Right lung (tissue), 10 donors: Measurements from ENCODE around the gene MVP. TPM values are rescaled to one million over a fixed set of nuclear protein-coding genes. Genes with fewer than 3 reads are reported as not detected.
"Not testable (repeated sequence)": the region's sequence is repeated elsewhere in the genome, so short reads cannot be mapped to it uniquely, and the experiment has no call there.

Experiments used
- DNase-seq, 2 donors: peaks; one replicate each; pipeline ENCODE4 v3.0.0-alpha.2; 2013
- long read RNA-seq, 8 donors: transcript quantifications; one replicate each; lab custom pipeline, GENCODE V29; 2026
- polyA plus RNA-seq, 5 donors: library from polyadenylated mRNA; unstranded; fragments of 120-200 nt; gene quantifications; one replicate each; pipeline versions ENCODE4 v1.2.1 to v1.2.3, GENCODE V29; 2013; ENCODE audit warnings: inconsistent platforms in 1 of 5, low replicate concordance in 1 of 5; ENCODE audit not compliant: insufficient read length in 5 of 5, insufficient read depth in 1 of 5

The MVP gene
- polyA plus RNA-seq = 10 to 100 TPM in 4 of 5 donors, 1 to 10 TPM in 1; 9.6 to 23.1 (median 14.0) TPM
- long read RNA-seq, donor 1, partial matches to known transcripts = 0 of 3 reads
- long read RNA-seq, donor 1, other reads (novel, unspliced or antisense) = 0 of 3 reads
- long read RNA-seq, donor 2 = 0 reads
- long read RNA-seq, donor 3 = 0 reads
- long read RNA-seq, donor 4 = 0 reads
- long read RNA-seq, donor 5 = 0 reads
- long read RNA-seq, donor 6, partial matches to known transcripts = 0 of 2 reads
- long read RNA-seq, donor 6, other reads (novel, unspliced or antisense) = 0 of 2 reads
- long read RNA-seq, donor 7 = 0 reads
- long read RNA-seq, donor 8, partial matches to known transcripts = 31 of 31 reads
- long read RNA-seq, donor 8, other reads (novel, unspliced or antisense) = 0 of 31 reads

- DNase-seq = no peak
These were observed at the start of gene MVP for GRCh38 chr16:29820271-29820701. Gene MVP, plus strand, starts transcription at chr16:29820462. Its CDS starts 10,088 bp downstream, at chr16:29830550.

- DNase-seq = not testable (repeated sequence)
These were observed 47.9 kb upstream of the MVP start for GRCh38 chr16:29772330-29772729.

- DNase-seq = no peak
These were observed 45.5 kb upstream of the MVP start for GRCh38 chr16:29774730-29775129.

- DNase-seq = no peak
These were observed 44.4 kb upstream of the MVP start for GRCh38 chr16:29775742-29776408.

GRCh38 chr16:29777576-29778350 is 42.5 kb upstream of the MVP start, which contains the start of gene ZG16:
Gene ZG16, plus strand, starts transcription at chr16:29778256. Its CDS starts 1,011 bp downstream, at chr16:29779267.
- DNase-seq = no peak

DNA sequence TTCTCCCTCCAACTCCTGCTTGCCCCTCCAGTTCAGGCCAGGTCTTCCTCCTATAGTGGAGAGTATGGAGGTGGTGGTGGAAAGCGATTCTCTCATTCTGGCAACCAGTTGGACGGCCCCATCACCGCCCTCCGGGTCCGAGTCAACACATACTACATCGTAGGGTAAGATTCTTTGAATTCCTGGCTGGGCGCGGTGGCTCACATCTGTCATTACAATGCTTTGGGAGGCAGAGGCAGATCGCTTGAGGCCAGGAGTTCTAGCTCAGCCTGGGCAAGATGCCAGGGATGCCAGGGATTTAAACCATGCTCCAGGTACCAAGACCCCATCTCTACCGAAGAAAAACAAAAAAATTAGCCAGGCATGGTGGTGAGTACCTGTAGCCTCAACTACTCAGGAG is 40.8 kb upstream of the MVP start:
- DNase-seq = no peak

DNA sequence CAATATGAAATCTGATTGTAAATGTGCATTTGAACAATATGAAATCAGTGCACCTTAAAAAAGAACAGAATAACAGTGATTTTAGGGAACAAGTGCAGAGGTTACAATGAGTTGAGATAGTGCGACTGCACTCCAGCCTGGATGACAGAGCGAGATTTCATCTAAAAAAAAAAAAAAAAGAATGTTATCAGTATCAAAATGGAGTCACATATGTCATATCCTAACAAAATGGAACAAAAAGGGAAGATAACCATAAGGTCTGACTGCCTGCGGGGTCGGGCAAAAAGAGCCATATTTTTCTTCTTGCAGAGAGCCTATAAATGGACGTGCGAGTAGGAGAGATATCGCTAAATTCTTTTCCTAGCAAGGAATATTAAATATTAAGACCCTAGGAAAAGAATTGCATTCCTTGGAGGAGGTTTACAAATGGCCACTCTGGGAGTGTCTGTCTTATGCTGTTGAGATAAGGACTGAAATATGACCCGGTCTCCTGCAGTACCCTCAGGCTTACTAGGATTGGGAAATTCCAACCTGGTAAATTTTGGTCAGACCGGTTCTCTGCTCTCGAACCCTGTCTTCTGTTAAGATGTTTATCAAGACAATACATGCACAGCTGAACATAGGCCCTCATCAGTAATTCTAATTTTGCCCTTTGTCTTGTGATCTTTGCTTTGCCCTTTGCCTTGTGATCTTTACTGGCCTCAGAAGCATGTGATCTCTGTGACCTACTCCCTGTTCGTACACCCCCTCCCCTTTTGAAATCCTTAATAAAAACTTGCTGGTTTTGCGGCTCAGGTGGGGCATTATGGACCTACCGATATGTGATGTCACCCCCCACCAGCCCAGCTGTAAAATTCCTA is 36.9 kb upstream of the MVP start:
- not testable (repeated sequence) for DNase-seq

DNA sequence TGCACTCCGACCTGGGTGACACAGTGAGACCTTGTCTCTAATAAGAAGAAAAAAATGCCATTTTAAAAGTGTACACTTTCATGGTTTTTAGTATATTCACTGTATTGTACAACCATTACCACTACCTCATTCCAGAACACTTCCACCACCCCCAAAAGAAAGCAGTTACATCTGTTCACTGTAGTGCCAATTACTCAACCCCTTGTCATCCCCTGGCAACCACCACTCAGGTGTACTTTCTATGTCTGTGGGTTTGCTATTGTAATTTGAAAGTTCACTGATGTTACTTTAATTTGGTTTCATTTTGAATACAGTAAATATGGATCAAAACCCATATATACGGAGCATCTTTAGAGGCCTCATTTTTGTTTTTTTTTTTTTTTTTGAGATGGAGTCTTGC is 36.1 kb upstream of the MVP start:
- no peak for DNase-seq

DNA sequence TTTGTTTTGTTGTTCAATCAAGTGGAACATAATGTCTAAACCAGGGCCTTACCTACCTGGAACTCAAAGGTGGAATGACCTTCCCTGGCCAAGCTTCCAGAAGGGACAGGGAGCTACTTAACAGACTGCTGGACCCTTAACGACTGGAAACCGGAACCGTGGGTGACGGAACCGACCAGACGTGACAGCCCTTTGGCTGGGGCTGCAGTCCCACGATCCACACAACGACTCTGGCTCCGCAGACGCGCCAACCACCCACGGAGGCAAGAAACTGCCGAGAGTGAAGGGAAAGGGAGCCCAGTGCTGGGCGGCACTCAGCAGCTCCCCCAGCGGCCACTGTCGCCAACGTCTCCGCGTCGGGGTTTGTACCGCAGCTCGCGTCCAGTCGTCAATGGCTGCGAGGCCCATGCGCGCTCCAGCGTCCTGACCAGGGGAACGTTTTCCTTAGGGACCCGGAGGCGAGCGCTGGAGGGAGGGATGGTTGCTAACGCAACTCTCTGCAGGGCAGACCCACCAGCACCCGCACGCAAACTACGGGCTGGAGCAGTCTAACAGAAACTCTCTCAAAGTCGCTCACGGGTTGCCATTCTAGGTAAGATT is 35.3 kb upstream of the MVP start:
- DNase-seq = no peak

DNA sequence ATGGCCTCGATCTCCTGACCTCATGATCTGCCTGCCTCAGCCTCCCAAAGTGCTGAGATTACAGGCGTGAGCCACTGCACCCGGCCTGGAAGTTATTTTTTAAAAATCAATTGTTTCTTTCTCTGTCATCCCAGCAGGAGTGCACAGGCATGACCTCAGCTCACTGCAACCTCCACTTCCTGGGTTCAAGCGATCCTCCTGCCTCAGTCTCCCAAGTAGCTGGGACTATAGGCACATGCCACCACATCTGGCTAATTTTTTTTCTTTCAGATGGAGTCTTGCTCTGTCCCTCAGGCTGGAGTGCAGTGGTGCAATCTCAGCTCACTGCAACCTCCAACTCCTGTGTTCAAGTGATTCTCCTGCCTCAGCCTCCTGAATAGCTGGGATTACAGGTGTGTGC is 33.1 kb upstream of the MVP start:
- not testable (repeated sequence) for DNase-seq

DNA sequence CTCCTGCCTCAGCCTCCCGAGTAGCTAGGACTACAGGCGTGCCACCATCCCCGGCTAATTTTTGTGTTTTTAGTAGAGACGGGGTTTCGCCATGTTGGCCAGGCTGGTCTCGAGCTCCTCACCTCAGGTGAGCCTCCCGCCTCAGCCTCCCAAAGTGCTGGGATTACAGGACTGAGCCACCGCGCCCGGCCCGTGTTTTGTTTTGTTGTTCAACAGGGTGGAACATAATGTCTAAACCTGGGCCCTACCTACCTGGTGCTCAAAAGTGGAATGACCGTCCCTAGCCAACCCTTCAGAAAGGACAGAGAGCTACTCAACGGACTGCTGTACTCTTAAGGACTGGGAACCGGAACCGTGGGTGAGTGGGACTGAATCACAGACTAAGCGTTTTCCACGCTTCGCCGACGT is 30.5 kb upstream of the MVP start:
- DNase-seq = no peak

GRCh38 chr16:29790183-29790948 is 29.9 kb upstream of the MVP start, which contains the start of gene KIF22:
Gene KIF22, plus strand, starts transcription at chr16:29790751. Its CDS starts 9 bp downstream, at chr16:29790760.
- DNase-seq = peak; percentile 100

DNA sequence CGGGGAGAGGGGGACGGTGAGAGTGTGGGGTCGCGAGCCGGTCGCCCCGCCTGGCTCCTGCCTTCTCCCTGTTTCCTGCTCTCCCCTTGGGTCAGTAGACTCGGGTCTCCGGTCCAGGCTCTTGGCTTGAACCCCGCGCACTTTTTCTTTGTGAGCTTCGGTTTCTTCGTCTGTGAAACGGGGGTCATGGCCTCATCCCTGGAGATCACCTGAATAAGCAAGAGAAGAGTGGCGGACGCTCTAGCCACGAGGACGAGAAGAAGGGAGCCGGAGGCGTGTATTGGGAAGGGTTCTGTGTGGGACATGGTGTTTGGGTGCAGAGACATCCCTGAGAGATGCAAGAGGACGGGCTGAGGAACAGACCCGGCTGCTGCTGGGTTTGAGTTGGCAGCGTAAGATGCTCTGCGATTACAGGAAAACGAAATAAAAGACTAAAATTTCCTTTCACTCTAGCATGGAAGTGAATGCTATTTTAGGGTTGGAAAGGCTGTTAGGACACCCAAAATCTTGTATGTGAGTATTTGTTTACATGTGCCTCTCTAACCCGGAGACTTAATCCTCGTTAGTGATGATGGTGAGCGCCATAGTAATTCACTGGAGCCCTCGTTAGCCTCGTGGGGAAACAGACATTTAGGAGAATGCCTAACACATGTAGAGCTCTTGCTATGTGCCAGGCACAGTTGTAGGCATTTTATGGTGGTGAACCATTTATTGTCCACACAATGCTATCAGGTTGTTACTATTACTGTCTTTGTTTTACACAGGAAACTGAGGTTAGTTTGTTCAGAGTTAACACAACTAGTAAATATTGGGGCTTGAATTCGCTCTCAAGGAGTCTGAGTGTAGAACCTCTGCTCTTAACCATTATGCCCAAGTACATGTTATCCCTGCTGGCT is 29.1 kb upstream of the MVP start:
- no peak for DNase-seq

DNA sequence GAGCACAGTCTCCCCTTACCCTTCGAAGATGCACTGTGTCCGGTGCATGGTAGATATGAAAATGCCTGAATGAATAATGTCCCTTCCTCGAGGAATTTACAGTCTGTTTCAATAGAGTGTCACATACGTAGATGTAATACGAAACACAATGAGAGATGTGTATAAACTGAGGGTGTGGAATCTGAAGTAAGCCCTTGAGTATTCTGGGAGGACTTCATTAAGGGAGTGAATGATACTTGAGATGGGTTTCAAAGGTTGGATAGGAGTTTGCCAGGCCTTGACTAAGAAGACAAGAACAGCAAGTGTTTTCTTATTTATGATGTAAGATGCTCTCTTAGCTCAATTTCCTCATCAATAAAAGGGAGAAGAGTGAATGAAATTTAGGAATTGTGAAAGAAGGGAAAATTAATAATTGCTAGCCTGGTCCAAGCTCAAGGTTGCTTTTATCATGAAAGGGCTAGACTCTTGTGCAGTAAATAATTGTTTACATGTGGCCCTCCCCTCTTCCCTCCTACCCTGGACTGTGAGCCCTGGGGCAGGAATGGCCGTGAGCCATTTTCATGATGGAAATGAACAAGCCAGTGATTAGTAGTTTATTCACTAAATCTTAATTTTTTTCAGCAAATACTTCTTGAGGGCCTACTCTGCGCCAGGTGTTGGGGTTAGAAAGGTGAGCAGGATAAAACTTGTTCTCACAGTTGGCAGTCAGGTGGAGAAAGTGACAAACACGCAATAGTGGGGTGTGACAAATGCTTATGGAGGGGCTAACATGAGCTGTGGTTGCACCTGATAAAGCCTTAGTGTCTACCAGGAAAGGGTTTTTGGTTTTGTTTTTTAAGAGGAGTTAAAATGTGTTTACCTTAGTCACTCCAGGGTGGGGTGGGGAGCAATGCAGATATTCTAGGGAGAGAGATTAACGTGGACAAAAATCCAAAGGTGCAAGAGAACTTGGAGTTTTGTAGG is 28.1 kb upstream of the MVP start:
- no peak for DNase-seq

DNA sequence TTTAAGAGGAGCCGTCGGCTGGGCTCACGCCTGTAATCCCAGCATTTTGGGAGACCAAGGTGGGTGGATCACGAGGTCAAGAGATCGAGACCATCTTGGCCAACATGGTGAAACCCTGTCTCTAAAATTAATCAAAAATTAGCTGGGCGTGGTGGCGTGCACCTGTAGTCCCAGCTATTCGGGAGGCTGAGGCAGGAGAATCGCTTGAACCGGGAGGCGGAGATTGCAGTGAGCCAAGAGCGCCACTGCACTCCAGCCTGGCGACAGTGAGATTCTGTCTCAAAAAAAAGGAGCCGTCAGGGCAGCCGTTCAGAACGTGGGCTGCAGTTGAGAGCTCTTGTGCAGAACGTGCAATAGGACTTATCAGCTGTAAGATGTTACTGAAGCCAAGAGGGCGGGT is 27.1 kb upstream of the MVP start:
- DNase-seq = not testable (repeated sequence)

DNA sequence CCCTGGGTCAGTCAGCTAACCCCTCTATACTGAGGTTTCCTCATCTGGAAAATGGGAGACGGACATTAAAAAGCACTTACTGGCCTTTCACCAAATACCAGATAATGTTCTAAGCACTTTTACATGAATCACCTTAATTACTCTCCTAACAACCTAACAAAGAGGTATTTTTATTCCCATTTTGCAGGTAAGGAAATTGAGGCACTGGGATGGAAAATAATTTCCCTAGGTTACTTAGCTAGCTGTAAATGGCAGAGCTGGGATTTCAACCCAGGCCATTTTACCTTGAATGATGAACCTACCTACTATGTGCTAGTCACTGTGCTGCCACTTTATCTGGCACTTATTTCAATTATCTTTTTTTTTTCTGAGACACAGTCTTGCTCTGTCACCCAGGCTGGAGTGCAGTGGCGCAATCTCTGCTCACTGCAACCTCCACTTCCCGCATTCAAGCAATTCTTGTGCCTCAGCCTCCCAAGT is 26.0 kb upstream of the MVP start:
- no peak for DNase-seq

GRCh38 chr16:29802416-29802935 is 17.8 kb upstream of the MVP start:
- DNase-seq = no peak
